Thyroid gland (tissue), 4 donors: Measurements from ENCODE around the gene SYAP1. TPM values are rescaled to one million over a fixed set of nuclear protein-coding genes. Genes with fewer than 3 reads are reported as not detected.

Source experiments
- DNase-seq, 2 donors: peaks; one replicate each; pipeline ENCODE4 v3.0.0-alpha.2; 2019
- H3K27ac ChIP-seq, 3 donors: fragments of 200-600 bp; sonication (generic); 1 replicate in 2 of 3; 2 replicates in 1 of 3; pipeline ENCODE4 v1.5.1; 2016 to 2019; ENCODE audit warnings: mild to moderate bottlenecking in 1 of 3, moderate library complexity in 1 of 3
- H3K27me3 ChIP-seq: fragments of 200-600 bp; sonication (generic); one replicate; pipeline ENCODE4 v1.5.1; 2019
- H3K36me3 ChIP-seq, 2 donors: fragments of 200-600 bp; sonication (generic); one replicate each; pipeline ENCODE4 v1.5.1; 2016 to 2019
- H3K4me1 ChIP-seq, 2 donors: fragments of 200-600 bp; sonication (generic); one replicate each; pipeline ENCODE4 v1.5.1; 2017 to 2019
- H3K4me3 ChIP-seq, 3 donors: fragments of 200-600 bp; sonication (generic); replicated peaks in 1 of 3; 1 replicate in 2 of 3; 2 replicates in 1 of 3; pipeline ENCODE4 v1.5.1; 2016; ENCODE audit warnings: mild to moderate bottlenecking in 1 of 3
- H3K9me3 ChIP-seq: fragments of 200-600 bp; sonication (generic); one replicate; pipeline ENCODE4 v1.5.1; 2017
- CTCF ChIP-seq, 6 experiments: fragments of 200-600 bp in 3 of 6; fragments of 450-650 bp in 3 of 6; sonication (generic) in 3 of 6; IDR thresholded peaks; one replicate each; pipeline ENCODE4 v1.5.1; 2016 to 2019; ENCODE audit warnings: antibody characterized with exemption in 6 of 6, mild to moderate bottlenecking in 2 of 6, inconsistent platforms in 1 of 6, moderate library complexity in 1 of 6
- POLR2A ChIP-seq, 2 donors: fragments of 450-650 bp; IDR thresholded peaks; one replicate each; pipeline ENCODE4 v1.6.1; 2017; ENCODE audit warnings: antibody characterized with exemption in 2 of 2, mild to moderate bottlenecking in 2 of 2, moderate library complexity in 1 of 2
- WGBS, 2 donors: methylation state at CpG; one replicate each; pipeline ENCODE4 v1.1.5; 2017; 5-methylcytosine and 5-hydroxymethylcytosine counted together
- intact Hi-C: fragments of 100-400 bp; cut with DNase I; formaldehyde crosslinking; loops from one replicate; pipeline ENCODE4 v1.15.1; 2023
- total RNA-seq, 4 donors: library from RNA; depleted of rRNA; stranded (reverse); fragments of >200 nt; gene quantifications; one replicate each; pipeline ENCODE4 v1.2.3, GENCODE V29; 2016

The SYAP1 gene
- total RNA-seq, 4 donors from 2014 or later, result 24.7 to 34.2 (median 31.0) TPM

- TF ChIP-seq POLR2A (IDR thresholded peaks at IDR 0.05) (no peak), CTCF (IDR thresholded peaks at IDR 0.05) (peak; percentile 59 to 73 (median 68))
- Histone ChIP-seq H3K27ac (no peak overlapping the region), H3K4me1 (no peaks in the 10 kb centered on the region), H3K9me3 (no peaks in the 10 kb centered on the region), H3K36me3 (no peaks in the 10 kb centered on the region), H3K4me3 (no peak overlapping the region), H3K27me3 (no peaks in the 10 kb centered on the region)
- 57 to 58% methylated on average over 10 of the region's 10 CpGs for whole genome bisulfite sequencing, 2 donors
- peak; percentile 47 to 56 for DNase-seq
- intact Hi-C loops, result no loop called here
Measured at GRCh38 chrX:16695079-16695676, 24.2 kb upstream of the SYAP1 start.

- TF ChIP-seq POLR2A (IDR thresholded peaks at IDR 0.05) (no peak), CTCF (IDR thresholded peaks at IDR 0.05) (no peak)
- no peak overlapping the region for H3K4me3 ChIP-seq
- no peaks in the 10 kb centered on the region for H3K4me1 ChIP-seq
- WGBS, 2 donors, result 78 to 84% methylated on average over 3 of the region's 3 CpGs
- H3K9me3 ChIP-seq, result no peaks in the 10 kb centered on the region
- no peaks in the 10 kb centered on the region for H3K27me3 ChIP-seq
- intact Hi-C loops, result no loop called here
- DNase-seq, result no peak
- H3K36me3 ChIP-seq, result no peaks in the 10 kb centered on the region
- H3K27ac ChIP-seq, result no peak overlapping the region
Measured at GRCh38 chrX:16696956-16697355, 22.5 kb upstream of the SYAP1 start.

- no peak overlapping the region for H3K27ac ChIP-seq
- TF ChIP-seq CTCF (IDR thresholded peaks at IDR 0.05) (no peak), POLR2A (IDR thresholded peaks at IDR 0.05) (no peak)
- no peaks in the 10 kb centered on the region for H3K36me3 ChIP-seq
- H3K4me3 ChIP-seq, result no peak overlapping the region
- no peaks in the 10 kb centered on the region for H3K9me3 ChIP-seq
- 95 to 97% methylated on average over 6 of the region's 6 CpGs for WGBS, 2 donors
- no peak for DNase-seq
- intact Hi-C loops, result no loop called here
- H3K4me1 ChIP-seq, result no peaks in the 10 kb centered on the region
- no peaks in the 10 kb centered on the region for H3K27me3 ChIP-seq
Measured at GRCh38 chrX:16699389-16699788, 20.0 kb upstream of the SYAP1 start.

- H3K36me3 ChIP-seq, result no peaks in the 10 kb centered on the region
- H3K4me1 ChIP-seq, result no peaks in the 10 kb centered on the region
- WGBS, 2 donors, result 75 to 83% methylated on average over 2 of the region's 2 CpGs
- no peak for TF ChIP-seq CTCF (IDR thresholded peaks at IDR 0.05)
- no peak for TF ChIP-seq POLR2A (IDR thresholded peaks at IDR 0.05)
- no peak for DNase-seq
- intact Hi-C loops, result no loop called here
- H3K9me3 ChIP-seq, result no peaks in the 10 kb centered on the region
- no peak overlapping the region for H3K27ac ChIP-seq
- no peak overlapping the region for H3K4me3 ChIP-seq
- no peaks in the 10 kb centered on the region for H3K27me3 ChIP-seq
Measured at GRCh38 chrX:16700734-16701133, 18.7 kb upstream of the SYAP1 start.

- H3K27ac ChIP-seq, result no peak overlapping the region
- H3K27me3 ChIP-seq, result no peaks in the 10 kb centered on the region
- H3K4me1 ChIP-seq, result no peaks in the 10 kb centered on the region
- no peak for DNase-seq
- H3K4me3 ChIP-seq, result no peak overlapping the region
- intact Hi-C loops, result no loop called here
- 91 to 94% methylated on average over 15 of the region's 15 CpGs for WGBS, 2 donors
- H3K9me3 ChIP-seq, result no peaks in the 10 kb centered on the region
- TF ChIP-seq POLR2A (IDR thresholded peaks at IDR 0.05), result no peak
- TF ChIP-seq CTCF (IDR thresholded peaks at IDR 0.05), result no peak
- no peaks in the 10 kb centered on the region for H3K36me3 ChIP-seq
Measured at GRCh38 chrX:16702700-16703599, 16.5 kb upstream of the SYAP1 start.
